GM18526 (cell line): Measurements from ENCODE around the gene COL19A1.

Source experiments
- POLR2A ChIP-seq: IDR thresholded peaks from 3 replicates; pipeline ENCODE4 v1.6.1; 2011; ENCODE audit not compliant: insufficient read length; ENCODE audit errors: extremely low read depth

The COL19A1 gene

GRCh38 chr6:69884231-69884630 lies 17.9 kb downstream of the COL19A1 start:
- TF ChIP-seq POLR2A: no peak

DNA sequence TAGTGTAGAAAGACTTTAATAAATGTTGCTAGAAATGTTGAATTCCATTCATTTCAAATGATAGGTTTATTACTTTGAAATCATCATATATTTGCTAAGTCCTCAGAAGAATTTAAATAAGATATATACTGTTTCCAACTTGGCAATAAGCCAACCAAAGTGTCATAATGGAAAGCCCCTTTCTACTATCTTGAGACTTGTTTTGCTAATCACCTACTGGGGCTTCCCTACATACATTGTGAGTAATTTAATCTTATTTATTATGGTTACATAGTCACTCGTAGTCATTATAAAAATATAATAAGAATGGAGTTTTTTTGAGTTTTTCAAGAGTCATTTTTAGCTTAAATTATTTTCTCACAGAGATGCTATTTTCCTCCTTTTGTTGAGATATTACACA lies 20.7 kb downstream of the COL19A1 start:
- TF ChIP-seq POLR2A: no peak

DNA sequence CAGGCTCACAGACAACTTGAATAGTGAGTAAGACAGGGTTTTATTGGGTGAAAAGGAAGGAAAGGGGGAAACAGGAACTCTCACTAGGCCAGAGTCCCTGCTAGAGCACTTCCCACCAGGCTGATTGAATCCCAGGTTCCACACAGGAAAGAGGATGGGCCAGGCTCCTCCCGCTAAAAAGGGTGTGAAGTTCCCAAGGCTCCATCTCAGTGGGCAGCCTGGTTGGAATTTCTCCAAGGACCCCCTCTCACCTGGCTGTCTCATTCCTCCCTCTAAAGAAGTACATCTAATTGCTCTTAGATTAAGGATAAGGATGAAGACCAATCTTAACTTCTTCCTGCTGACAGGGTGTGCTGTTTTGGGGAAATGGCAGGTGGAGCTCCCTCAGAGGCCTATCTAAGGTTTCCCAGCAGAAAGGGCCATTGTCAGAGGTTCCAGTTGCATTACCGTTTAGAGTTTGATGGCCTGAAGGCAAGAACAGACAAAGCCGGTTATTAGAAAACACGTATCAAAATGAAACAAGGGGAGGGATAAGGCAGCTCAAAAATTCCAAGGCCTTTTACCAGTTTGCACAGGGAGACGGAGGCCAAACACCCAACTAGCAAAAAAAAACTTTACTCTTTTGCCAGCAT lies 21.5 kb downstream of the COL19A1 start:
- TF ChIP-seq POLR2A: no peak

DNA sequence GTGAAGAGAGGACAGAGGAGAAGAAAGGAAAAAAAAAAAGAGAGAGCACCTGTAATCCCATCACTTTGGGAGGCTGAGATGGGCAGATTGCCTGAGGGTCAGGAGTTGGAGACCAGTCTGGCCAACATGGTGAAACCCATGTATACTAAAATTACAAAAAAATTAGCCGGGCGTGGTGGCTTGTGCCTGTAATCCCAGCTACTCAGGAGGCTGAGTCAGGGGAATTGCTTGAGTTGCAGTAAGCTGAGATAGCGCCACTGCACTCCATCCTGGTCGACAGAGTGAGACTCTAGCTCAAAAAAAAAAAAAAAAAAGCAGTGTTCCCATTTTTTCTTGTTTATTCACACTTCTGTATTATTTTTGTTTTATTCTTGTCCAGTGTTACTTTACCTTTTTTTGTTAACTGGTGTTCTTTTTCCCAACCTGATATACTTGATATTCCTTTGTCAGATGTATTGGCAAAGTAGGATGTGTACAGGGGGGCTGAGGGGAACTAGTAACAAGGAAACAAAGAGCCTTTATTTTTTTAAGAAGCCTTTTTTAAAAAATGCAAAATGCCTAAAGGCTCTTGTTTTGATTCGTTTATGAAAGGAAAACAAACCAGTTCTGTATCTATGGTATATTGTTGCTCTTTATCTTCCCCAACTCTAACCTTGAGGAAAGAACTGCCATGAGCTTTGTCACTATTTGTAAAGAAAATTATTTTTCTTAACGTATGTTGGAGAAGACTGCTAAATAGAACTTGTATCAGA lies 22.3 kb downstream of the COL19A1 start:
- no peak for TF ChIP-seq POLR2A

DNA sequence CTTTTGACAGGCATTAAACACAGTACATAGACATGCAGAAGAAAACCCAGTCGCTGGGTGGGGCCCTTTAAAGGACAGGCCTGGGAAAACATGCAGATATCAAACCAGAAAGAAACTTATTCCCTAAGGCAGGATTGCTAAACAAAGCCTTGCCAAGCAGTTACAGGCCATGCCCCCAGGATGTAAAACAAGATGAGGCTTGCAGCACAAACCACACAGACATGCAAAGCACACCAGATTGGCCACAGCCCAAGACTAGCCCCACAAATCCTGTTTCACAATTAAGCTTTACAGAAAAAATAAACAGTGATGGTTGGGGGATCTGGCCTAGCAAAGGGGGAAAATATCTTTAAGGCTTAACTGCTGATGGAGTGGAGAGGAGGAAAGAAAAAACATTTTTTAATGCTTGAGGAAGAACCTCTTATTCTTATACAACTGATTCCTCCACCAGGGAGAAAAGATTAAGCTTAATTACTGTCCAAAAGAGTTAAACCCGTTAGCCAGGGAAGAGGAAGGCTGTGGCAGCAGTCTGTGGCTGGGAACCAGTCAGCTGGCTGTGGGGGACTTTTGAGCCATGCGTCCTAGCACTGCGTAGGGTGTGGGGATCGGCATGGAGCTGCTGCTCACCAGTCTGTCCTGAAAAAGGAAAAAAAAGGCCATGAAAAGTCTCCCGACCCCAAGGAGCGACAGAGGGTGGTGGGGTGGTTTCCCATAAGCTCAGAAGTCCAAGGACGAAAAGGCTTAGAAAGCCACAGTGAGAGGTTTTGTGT lies 28.4 kb downstream of the COL19A1 start:
- no peak for TF ChIP-seq POLR2A

DNA sequence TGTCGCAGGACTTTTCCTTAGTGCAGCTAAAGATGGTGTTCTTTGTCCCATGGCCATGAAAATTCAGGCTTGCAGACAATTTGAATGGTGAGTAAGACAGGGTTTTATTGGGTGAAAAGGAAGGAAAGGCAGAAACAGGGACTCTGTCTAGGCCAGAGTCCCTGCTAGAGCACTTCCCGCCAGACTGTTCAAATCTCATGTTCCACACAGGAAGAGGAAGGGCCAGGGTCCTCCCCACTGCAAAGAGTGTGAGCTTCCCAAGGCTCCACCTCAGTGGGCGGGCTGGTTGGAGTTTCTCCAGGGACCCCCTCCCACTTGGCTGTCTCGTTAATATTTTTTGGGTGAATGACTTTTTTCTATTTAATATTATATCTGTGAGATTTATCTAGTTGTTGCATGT lies 29.0 kb downstream of the COL19A1 start:
- TF ChIP-seq POLR2A: no peak

DNA sequence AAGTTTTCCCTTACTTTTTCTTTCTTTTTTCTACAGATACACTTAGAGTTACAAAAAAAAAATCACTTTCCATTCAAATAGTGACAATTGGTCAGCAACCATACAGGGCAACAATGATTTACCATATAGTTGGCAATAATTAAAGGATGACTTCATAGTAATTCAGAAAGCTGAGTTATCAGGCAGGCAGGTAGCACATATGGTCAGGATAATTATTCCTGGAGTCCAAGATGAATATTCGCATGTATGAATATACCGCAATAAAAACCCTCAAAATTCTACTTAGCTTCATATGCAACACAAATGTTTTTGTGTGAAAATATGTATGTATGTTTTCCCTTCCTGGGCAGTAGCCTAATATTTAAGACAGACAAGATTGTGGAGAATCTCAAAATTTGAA lies 34.5 kb downstream of the COL19A1 start:
- TF ChIP-seq POLR2A: no peak

- no peak for TF ChIP-seq POLR2A
Measured at GRCh38 chr6:69901361-69901760, 35.0 kb downstream of the COL19A1 start.

- no peak for TF ChIP-seq POLR2A
Measured at GRCh38 chr6:69907981-69908498, 41.7 kb downstream of the COL19A1 start.

- no peak for TF ChIP-seq POLR2A
Measured at GRCh38 chr6:69913361-69913760, 47.0 kb downstream of the COL19A1 start.

DNA sequence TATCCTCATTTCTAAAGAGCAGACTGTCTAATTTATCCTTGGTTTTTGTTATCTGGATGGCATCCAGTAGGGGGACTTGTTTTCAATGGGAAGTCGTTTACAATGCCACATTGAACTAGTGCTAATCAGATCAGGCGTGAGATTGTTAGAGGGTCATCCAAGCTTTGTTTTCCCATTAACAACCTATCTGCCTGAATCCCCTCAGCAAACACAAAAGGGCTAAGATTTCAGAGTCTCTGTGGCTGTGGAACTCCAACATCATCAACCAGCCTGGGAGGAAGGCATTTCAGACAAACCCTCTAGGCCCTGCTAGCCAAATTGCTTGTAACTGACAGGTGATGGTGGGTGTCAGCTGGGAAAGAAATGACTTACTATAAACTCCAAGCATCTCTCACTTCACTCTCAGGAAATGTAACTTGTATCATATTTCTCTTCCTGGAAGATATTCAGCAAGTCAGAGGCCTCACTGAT lies 47.7 kb downstream of the COL19A1 start:
- no peak for TF ChIP-seq POLR2A

GRCh38 chr6:69915346-69915745 lies 49.0 kb downstream of the COL19A1 start:
- TF ChIP-seq POLR2A: no peak

DNA sequence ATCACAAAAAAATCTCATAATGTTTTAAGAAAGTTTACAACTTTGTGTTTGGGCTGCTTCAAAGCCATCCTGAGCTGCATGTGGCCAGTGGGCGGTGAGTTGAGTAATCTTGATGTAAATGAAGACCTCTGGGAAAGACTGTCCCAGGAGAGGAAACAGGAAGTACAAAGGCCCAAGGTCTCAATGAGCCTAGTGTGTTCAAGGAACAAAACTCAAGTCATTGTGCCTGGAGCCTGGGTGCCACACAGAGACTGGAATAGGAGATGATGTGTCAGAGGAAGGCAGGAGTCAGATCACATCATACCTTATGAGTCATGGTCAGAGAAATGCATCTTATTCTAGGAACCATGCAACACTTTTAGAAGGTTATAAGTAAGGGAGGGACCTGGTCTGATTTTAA lies 51.5 kb downstream of the COL19A1 start:
- TF ChIP-seq POLR2A: no peak

GRCh38 chr6:69918813-69919475 lies 52.6 kb downstream of the COL19A1 start:
- TF ChIP-seq POLR2A: no peak

DNA sequence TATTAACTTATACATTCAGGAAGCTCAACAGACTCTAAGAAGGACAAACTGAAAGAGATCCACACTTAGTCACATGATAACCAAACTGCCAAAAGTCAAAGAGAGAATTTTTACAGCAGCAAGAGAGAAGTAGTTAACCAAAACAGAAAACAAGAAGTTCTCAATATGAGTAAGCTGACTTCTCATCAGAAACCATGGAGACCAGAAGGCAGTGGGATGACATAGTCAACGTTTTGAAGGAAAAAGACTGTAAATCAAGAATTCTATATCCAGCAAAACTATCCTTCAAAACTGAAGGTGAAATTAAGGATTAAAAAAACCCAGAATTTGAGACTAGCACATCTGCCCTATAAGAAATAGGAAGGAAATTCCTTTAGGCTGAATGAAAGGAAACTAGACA lies 60.4 kb downstream of the COL19A1 start:
- TF ChIP-seq POLR2A: no peak
